ENCODE measurements around the gene PCDHGA2.

GRCh38 chr5:141343242-141343952 lies 4.8 kb downstream of the PCDHGA2 start, which contains the start of gene PCDHGA3:
- TF ChIP-seq TAF1 (IDR thresholded peaks at IDR 0.05; ENCODE audit: borderline replicate concordance, low read depth, low read length), result no peak
- no peak for TF ChIP-seq POLR2AphosphoS5 (IDR thresholded peaks at IDR 0.05; ENCODE audit: low read depth, low read length)
- TF ChIP-seq POLR2A (IDR thresholded peaks at IDR 0.05; ENCODE audit: low read depth, low read length), result no peak

Data from GM12892 (cell line).